ENCODE results near the gene PLCG2. TPM values are rescaled to one million over a fixed set of nuclear protein-coding genes. Genes with fewer than 3 reads are reported as not detected.

PLCG2 gene
- polyA plus RNA-seq, 1 donor from 2014 or later = not detected

DNA sequence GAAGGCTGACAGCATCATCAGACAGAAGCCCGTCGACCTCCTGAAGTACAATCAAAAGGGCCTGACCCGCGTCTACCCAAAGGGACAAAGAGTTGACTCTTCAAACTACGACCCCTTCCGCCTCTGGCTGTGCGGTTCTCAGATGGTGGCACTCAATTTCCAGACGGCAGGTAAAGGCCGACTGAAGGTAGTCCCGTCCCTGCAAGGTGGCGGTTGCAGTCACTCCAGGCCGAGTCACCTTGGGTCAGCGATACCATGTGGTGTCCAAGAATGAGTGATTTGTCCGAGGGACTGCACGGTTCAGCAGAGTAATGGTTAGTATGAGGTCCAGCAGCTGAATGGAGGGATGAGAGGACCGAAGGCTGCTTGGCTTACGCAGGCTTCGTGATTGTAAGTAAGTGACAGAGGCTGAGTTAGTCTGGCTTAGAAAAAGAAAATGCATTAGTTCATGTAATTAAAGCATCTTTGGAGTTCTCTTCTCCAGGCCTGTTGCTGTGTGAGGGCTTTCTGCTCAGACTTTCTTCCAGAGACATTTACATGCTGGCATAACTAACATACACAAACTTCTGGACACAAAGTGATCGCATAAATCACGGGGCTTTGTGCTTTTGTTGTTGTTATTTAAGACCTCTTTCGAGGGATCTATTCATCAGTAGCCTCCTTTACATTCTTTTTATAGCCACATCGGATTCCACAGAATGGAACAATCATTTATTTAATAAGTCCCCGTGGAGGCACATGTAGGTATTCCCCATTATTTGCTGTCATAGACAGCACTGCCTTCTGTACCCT is 157.3 kb downstream of the PLCG2 start:
- Histone ChIP-seq H3K9me3 (ENCODE audit: low read length) (no peaks in the 10 kb centered on the region), H3K4me3 (ENCODE audit: low read length) (no peak overlapping the region), H3K79me2 (replicated peaks; ENCODE audit: insufficient read depth, low read length) (no peaks in the 10 kb centered on the region), H3K27ac (ENCODE audit: low read length) (no peak overlapping the region), H3K36me3 (ENCODE audit: insufficient read depth, low read length) (no peaks in the 10 kb centered on the region), H3K9me2 (ENCODE audit: insufficient read depth, low read length) (no peaks in the 10 kb centered on the region), H3K9ac (ENCODE audit: low read length) (no peak overlapping the region), H4K20me1 (ENCODE audit: insufficient read depth) (no peaks in the 10 kb centered on the region), H3F3A (ENCODE audit: insufficient read depth, low read length, poor library complexity, severe bottlenecking) (no peaks in the 10 kb centered on the region), H3K4me2 (ENCODE audit: low read length) (no peak overlapping the region), H2AFZ (ENCODE audit: low read depth, low read length) (no peak overlapping the region), H3K27me3 (ENCODE audit: insufficient read depth, low read depth, low read length) (no peaks in the 10 kb centered on the region)
- TF ChIP-seq, protein P1, sequence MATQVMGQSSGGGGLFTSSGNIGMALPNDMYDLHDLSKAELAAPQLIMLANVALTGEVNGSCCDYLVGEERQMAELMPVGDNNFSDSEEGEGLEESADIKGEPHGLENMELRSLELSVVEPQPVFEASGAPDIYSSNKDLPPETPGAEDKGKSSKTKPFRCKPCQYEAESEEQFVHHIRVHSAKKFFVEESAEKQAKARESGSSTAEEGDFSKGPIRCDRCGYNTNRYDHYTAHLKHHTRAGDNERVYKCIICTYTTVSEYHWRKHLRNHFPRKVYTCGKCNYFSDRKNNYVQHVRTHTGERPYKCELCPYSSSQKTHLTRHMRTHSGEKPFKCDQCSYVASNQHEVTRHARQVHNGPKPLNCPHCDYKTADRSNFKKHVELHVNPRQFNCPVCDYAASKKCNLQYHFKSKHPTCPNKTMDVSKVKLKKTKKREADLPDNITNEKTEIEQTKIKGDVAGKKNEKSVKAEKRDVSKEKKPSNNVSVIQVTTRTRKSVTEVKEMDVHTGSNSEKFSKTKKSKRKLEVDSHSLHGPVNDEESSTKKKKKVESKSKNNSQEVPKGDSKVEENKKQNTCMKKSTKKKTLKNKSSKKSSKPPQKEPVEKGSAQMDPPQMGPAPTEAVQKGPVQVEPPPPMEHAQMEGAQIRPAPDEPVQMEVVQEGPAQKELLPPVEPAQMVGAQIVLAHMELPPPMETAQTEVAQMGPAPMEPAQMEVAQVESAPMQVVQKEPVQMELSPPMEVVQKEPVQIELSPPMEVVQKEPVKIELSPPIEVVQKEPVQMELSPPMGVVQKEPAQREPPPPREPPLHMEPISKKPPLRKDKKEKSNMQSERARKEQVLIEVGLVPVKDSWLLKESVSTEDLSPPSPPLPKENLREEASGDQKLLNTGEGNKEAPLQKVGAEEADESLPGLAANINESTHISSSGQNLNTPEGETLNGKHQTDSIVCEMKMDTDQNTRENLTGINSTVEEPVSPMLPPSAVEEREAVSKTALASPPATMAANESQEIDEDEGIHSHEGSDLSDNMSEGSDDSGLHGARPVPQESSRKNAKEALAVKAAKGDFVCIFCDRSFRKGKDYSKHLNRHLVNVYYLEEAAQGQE (IDR thresholded peaks at IDR 0.05; ENCODE audit: borderline replicate concordance) = no peak
- TF ChIP-seq POLR2AphosphoS5 (IDR thresholded peaks at IDR 0.05) (no peak), RAD21 (conservative IDR thresholded peaks at IDR 0.05) (no peak), TAF1 (IDR thresholded peaks at IDR 0.05; ENCODE audit: low read depth) (no peak), MXI1 (conservative IDR thresholded peaks at IDR 0.05; ENCODE audit: poor library complexity, severe bottlenecking) (no peak)

DNA sequence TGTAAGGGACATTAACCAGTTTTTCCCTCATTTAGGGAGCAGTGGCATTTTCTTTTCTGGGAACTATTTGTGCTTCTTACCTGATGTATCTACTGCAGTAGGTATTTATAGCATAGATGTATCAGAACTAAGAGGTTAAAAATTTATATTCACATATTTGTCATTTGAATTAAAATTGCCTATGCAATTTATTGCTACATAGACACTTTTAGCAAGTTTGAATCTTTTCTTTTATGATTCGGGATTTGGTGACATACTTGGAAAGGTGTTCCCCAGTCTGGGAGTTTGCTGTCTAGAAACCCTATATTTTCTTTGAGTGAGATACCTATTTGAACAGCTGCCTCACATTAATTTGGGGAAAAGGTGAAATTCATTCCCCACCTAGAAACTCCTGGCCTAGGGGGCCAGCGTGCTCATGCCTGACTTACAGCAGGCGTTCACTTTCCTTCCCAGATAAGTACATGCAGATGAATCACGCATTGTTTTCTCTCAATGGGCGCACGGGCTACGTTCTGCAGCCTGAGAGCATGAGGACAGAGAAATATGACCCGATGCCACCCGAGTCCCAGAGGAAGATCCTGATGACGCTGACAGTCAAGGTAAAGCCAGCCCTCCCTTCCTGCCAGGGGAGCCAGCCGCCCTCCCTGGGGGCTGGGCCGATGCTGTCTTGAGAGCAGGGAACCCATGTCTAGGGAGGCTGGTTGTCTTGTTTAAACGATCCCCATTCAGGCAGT is 158.4 kb downstream of the PLCG2 start:
- Histone ChIP-seq H3F3A (ENCODE audit: insufficient read depth, low read length, poor library complexity, severe bottlenecking) (no peaks in the 10 kb centered on the region), H3K4me2 (ENCODE audit: low read length) (no peak overlapping the region), H3K36me3 (ENCODE audit: insufficient read depth, low read length) (no peaks in the 10 kb centered on the region), H3K9ac (ENCODE audit: low read length) (no peak overlapping the region), H3K79me2 (replicated peaks; ENCODE audit: insufficient read depth, low read length) (no peaks in the 10 kb centered on the region), H2AFZ (ENCODE audit: low read depth, low read length) (no peak overlapping the region), H3K9me3 (ENCODE audit: low read length) (no peaks in the 10 kb centered on the region), H3K4me3 (ENCODE audit: low read length) (no peak overlapping the region), H3K9me2 (ENCODE audit: insufficient read depth, low read length) (no peaks in the 10 kb centered on the region), H3K27me3 (ENCODE audit: insufficient read depth, low read depth, low read length) (no peaks in the 10 kb centered on the region), H3K27ac (ENCODE audit: low read length) (no peak overlapping the region), H4K20me1 (ENCODE audit: insufficient read depth) (no peaks in the 10 kb centered on the region)
- TF ChIP-seq, protein P2, sequence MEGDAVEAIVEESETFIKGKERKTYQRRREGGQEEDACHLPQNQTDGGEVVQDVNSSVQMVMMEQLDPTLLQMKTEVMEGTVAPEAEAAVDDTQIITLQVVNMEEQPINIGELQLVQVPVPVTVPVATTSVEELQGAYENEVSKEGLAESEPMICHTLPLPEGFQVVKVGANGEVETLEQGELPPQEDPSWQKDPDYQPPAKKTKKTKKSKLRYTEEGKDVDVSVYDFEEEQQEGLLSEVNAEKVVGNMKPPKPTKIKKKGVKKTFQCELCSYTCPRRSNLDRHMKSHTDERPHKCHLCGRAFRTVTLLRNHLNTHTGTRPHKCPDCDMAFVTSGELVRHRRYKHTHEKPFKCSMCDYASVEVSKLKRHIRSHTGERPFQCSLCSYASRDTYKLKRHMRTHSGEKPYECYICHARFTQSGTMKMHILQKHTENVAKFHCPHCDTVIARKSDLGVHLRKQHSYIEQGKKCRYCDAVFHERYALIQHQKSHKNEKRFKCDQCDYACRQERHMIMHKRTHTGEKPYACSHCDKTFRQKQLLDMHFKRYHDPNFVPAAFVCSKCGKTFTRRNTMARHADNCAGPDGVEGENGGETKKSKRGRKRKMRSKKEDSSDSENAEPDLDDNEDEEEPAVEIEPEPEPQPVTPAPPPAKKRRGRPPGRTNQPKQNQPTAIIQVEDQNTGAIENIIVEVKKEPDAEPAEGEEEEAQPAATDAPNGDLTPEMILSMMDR (IDR thresholded peaks at IDR 0.05; ENCODE audit: poor library complexity, severe bottlenecking) = no peak
- TF ChIP-seq EZH2 (IDR thresholded peaks at IDR 0.05; ENCODE audit: borderline replicate concordance, insufficient read depth, low read length, poor library complexity, severe bottlenecking) (no peak), MXI1 (conservative IDR thresholded peaks at IDR 0.05; ENCODE audit: poor library complexity, severe bottlenecking) (no peak), TAF1 (IDR thresholded peaks at IDR 0.05; ENCODE audit: low read depth) (no peak), RAD21 (conservative IDR thresholded peaks at IDR 0.05) (no peak), POLR2AphosphoS5 (IDR thresholded peaks at IDR 0.05) (no peak), EP300 (conservative IDR thresholded peaks at IDR 0.05; ENCODE audit: poor library complexity, severe bottlenecking) (no peak), SMC3 (conservative IDR thresholded peaks at IDR 0.05; ENCODE audit: poor library complexity) (no peak)
- TF ChIP-seq, protein P1 (IDR thresholded peaks at IDR 0.05; ENCODE audit: borderline replicate concordance) = no peak
